Suppressor macrophage treated with lipopolysaccharide for 1 hour (primary cell): ENCODE measurements around the gene LNX2.
"Not testable (repeated sequence)": the region's sequence is repeated elsewhere in the genome, so short reads cannot be mapped to it uniquely, and the experiment has no call there.

Experiments
- DNase-seq, 3 donors: peaks; one replicate each; pipeline ENCODE4 v3.0.0-alpha.2; 2020 to 2022

The LNX2 gene

GRCh38 chr13:27636589-27637288 lies 16.4 kb upstream of the LNX2 start:
- no peak for DNase-seq

- DNase-seq, result peak; percentile 77 to 87 (median 87)
Measured at GRCh38 chr13:27635266-27635665, 14.9 kb upstream of the LNX2 start.

GRCh38 chr13:27634791-27635190 lies 14.5 kb upstream of the LNX2 start:
- no peak for DNase-seq

- DNase-seq, result no peak
Measured at GRCh38 chr13:27634231-27634630, 13.9 kb upstream of the LNX2 start.

GRCh38 chr13:27632648-27633047 lies 12.3 kb upstream of the LNX2 start:
- no peak for DNase-seq

GRCh38 chr13:27632214-27632613 lies 11.9 kb upstream of the LNX2 start:
- no peak for DNase-seq

- DNase-seq, result peak in 1 of 3 donors; percentile 26
Measured at GRCh38 chr13:27631665-27632064, 11.3 kb upstream of the LNX2 start.

GRCh38 chr13:27631156-27631555 lies 10.8 kb upstream of the LNX2 start:
- no peak for DNase-seq

GRCh38 chr13:27628766-27629165 lies 8.4 kb upstream of the LNX2 start:
- DNase-seq, result not testable (repeated sequence)

GRCh38 chr13:27628081-27628480 lies 7.8 kb upstream of the LNX2 start:
- no peak for DNase-seq

GRCh38 chr13:27627380-27627779 lies 7.1 kb upstream of the LNX2 start:
- no peak for DNase-seq

- DNase-seq, result no peak
Measured at GRCh38 chr13:27625839-27626238, 5.5 kb upstream of the LNX2 start.

- no peak for DNase-seq
Measured at GRCh38 chr13:27624071-27624470, 3.7 kb upstream of the LNX2 start.

GRCh38 chr13:27622881-27623280 lies 2.6 kb upstream of the LNX2 start:
- DNase-seq, result no peak

GRCh38 chr13:27622102-27622820 lies 1.9 kb upstream of the LNX2 start:
- peak in 2 of 3 donors; percentile 8 to 29 for DNase-seq

GRCh38 chr13:27621366-27622101 lies 1.2 kb upstream of the LNX2 start, which contains the start of gene POLR1D:
TSS of gene POLR1D (plus strand) at chr13:27621892. CDS start at chr13:27621984, 92 bp downstream.
- DNase-seq, result peak; percentile 84 to 94 (median 87)

- DNase-seq, result no peak
Measured at GRCh38 chr13:27621116-27621365, 712 bp upstream of the LNX2 start.

- DNase-seq, result peak; percentile 48 to 79 (median 65)
Measured at GRCh38 chr13:27619728-27620376, 477 bp downstream of the LNX2 start.

GRCh38 chr13:27619093-27619727 lies 1.1 kb downstream of the LNX2 start:
- DNase-seq, result peak in 1 of 3 donors; percentile 5

- no peak for DNase-seq
Measured at GRCh38 chr13:27617881-27618321, 2.4 kb downstream of the LNX2 start.

- DNase-seq, result no peak
Measured at GRCh38 chr13:27613628-27614027, 6.7 kb downstream of the LNX2 start.

GRCh38 chr13:27607125-27607524 lies 13.2 kb downstream of the LNX2 start:
- peak; percentile 72 to 81 (median 76) for DNase-seq
